Measurements from ENCODE around the gene MEX3C.

MEX3C gene

DNA sequence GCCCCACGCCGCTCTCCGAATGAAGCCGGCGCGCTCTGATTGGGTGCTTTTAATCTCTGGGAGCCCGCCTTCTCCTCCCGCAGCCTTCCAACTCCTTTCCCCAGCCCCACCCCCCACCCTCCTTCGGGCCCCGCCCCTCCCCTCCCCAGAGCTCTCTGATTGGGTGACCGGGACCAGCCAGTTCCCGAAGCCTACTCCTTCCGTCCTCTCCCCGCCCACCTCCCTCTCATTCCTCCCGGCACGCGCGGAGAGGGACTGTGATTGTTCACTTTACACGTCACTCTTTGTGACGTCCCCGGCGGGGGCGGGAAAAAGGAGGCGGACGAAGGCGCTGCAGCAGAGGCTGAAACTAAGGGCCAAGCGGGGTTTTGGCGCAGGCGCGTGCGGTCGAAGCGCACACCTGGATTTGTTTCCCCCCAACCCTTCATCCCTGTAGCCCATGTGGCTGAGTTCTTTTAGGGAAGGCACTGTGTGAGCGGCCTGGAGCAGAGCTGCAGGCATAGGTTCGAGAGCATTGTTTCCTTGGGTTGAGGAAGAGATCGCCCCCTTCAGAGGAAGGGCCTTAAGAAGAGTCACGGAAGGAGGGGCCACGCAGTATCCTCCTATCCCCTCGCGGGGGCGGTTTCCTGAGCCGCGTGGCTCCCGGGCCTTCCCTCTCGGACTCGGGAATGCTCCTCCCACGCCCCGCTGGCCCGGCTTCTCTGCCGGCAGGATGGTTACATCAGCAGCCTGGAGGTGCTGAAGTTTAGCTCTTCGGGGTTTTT lies at the start of gene MEX3C:
Gene MEX3C, minus strand, starts transcription at position 21 of the 764 bp plus-strand sequence. CDS start 361 bp downstream, outside the sequence.
- H3K4me3 ChIP-seq (ENCODE audit: low read length, poor library complexity, severe bottlenecking), result peak within 1 kb of the TSS; percentile 81
- H3K9me2 ChIP-seq (replicated peaks; ENCODE audit: low read depth, low read length), result no peaks in the 10 kb centered on the region
- peaks cover 36% of the 10 kb centered on the region for H4K20me1 ChIP-seq (ENCODE audit: insufficient read depth, low read length, poor library complexity, severe bottlenecking)
- H3K79me2 ChIP-seq (ENCODE audit: insufficient read depth, low read length), result peaks cover 40% of the 10 kb centered on the region
- H3K9ac ChIP-seq (ENCODE audit: low read depth, low read length, poor library complexity, severe bottlenecking), result peak within 1 kb of the TSS; percentile 95
- H3K36me3 ChIP-seq (ENCODE audit: insufficient read depth, low read length), result no peaks in the 10 kb centered on the region
- H2AFZ ChIP-seq (ENCODE audit: low read length), result peak within 1 kb of the TSS; percentile 96
- H3K27me3 ChIP-seq (ENCODE audit: insufficient read depth, low read length, poor library complexity, severe bottlenecking), result no peaks in the 10 kb centered on the region
- no peaks in the 10 kb centered on the region for H3K9me3 ChIP-seq (ENCODE audit: insufficient read depth, low read depth, low read length)
- TF ChIP-seq, protein P1, sequence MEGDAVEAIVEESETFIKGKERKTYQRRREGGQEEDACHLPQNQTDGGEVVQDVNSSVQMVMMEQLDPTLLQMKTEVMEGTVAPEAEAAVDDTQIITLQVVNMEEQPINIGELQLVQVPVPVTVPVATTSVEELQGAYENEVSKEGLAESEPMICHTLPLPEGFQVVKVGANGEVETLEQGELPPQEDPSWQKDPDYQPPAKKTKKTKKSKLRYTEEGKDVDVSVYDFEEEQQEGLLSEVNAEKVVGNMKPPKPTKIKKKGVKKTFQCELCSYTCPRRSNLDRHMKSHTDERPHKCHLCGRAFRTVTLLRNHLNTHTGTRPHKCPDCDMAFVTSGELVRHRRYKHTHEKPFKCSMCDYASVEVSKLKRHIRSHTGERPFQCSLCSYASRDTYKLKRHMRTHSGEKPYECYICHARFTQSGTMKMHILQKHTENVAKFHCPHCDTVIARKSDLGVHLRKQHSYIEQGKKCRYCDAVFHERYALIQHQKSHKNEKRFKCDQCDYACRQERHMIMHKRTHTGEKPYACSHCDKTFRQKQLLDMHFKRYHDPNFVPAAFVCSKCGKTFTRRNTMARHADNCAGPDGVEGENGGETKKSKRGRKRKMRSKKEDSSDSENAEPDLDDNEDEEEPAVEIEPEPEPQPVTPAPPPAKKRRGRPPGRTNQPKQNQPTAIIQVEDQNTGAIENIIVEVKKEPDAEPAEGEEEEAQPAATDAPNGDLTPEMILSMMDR (conservative IDR thresholded peaks at IDR 0.05; ENCODE audit: low read length), result peak; percentile 46
- no peak for TF ChIP-seq EZH2phosphoT487 (IDR thresholded peaks at IDR 0.05; ENCODE audit: borderline replicate concordance)
- H3K4me2 ChIP-seq (ENCODE audit: low read depth, low read length, poor library complexity, severe bottlenecking), result peak within 1 kb of the TSS; percentile 98
- H3F3A ChIP-seq (ENCODE audit: low read depth), result no peaks in the 10 kb centered on the region
- H3K4me1 ChIP-seq (ENCODE audit: insufficient read depth, low read length, poor library complexity, severe bottlenecking), result peaks cover 13% of the 10 kb centered on the region

DNA sequence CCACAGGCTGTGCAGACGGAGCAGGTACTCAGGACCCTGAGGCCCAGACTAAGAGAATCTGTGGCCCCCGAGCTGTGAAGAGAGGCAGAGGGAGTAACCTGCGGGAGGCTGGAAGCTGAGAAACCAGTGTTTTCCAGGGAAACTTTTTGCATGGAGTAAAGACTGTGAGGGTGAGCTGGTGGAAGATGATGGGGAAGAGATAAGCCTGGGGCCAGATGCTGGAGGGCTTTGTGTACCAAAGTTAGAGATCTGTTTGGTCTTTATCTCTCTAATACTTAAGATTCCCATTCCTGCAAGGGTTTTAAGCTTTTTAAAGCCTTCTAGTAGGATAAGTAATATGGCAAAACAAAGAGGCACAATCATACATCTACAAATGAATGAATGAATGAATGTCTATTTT lies 43.7 kb upstream of the MEX3C start:
- Histone ChIP-seq H3K36me3 (ENCODE audit: insufficient read depth, low read length) (no peaks in the 10 kb centered on the region), H3K4me2 (ENCODE audit: low read depth, low read length, poor library complexity, severe bottlenecking) (no peak overlapping the region), H3K9ac (ENCODE audit: low read depth, low read length, poor library complexity, severe bottlenecking) (no peak overlapping the region), H4K20me1 (ENCODE audit: insufficient read depth, low read length, poor library complexity, severe bottlenecking) (no peaks in the 10 kb centered on the region), H3K27me3 (ENCODE audit: insufficient read depth, low read length, poor library complexity, severe bottlenecking) (no peaks in the 10 kb centered on the region), H3K4me3 (ENCODE audit: low read length, poor library complexity, severe bottlenecking) (no peak overlapping the region), H3K9me2 (replicated peaks; ENCODE audit: low read depth, low read length) (no peaks in the 10 kb centered on the region), H2AFZ (ENCODE audit: low read length) (no peak overlapping the region), H3K79me2 (ENCODE audit: insufficient read depth, low read length) (no peaks in the 10 kb centered on the region), H3F3A (ENCODE audit: low read depth) (no peaks in the 10 kb centered on the region), H3K9me3 (ENCODE audit: insufficient read depth, low read depth, low read length) (no peaks in the 10 kb centered on the region), H3K4me1 (ENCODE audit: insufficient read depth, low read length, poor library complexity, severe bottlenecking) (no peaks in the 10 kb centered on the region)
- TF ChIP-seq EZH2phosphoT487 (IDR thresholded peaks at IDR 0.05; ENCODE audit: borderline replicate concordance), result no peak
- TF ChIP-seq, protein P1 (conservative IDR thresholded peaks at IDR 0.05; ENCODE audit: low read length), result no peak

DNA sequence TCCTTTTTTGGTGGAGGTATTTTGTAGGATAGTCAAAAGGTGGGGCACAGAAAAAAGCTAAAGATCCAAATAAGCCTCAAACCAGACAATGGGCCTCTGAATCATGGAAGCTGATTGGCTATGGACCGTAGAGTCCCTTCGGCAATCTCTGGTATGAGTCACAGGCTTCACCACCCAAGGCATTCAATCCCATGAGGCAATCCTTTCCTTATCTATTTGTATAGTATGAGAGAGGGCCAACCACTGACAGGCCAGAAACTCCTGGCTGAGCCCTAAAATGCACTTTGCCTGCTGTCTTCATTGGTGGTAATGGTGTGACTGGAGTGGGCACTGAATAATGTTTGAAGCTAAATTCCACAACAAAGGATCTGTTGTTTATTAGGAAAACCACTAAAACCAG lies 38.7 kb upstream of the MEX3C start:
- peaks cover 12% of the 10 kb centered on the region for H3K4me1 ChIP-seq (ENCODE audit: insufficient read depth, low read length, poor library complexity, severe bottlenecking)
- no peak overlapping the region for H2AFZ ChIP-seq (ENCODE audit: low read length)
- no peak for TF ChIP-seq EZH2phosphoT487 (IDR thresholded peaks at IDR 0.05; ENCODE audit: borderline replicate concordance)
- no peaks in the 10 kb centered on the region for H3K36me3 ChIP-seq (ENCODE audit: insufficient read depth, low read length)
- H3K4me3 ChIP-seq (ENCODE audit: low read length, poor library complexity, severe bottlenecking), result no peak overlapping the region
- no peak overlapping the region for H3K9ac ChIP-seq (ENCODE audit: low read depth, low read length, poor library complexity, severe bottlenecking)
- H3K9me3 ChIP-seq (ENCODE audit: insufficient read depth, low read depth, low read length), result no peaks in the 10 kb centered on the region
- H3K9me2 ChIP-seq (replicated peaks; ENCODE audit: low read depth, low read length), result no peaks in the 10 kb centered on the region
- H3F3A ChIP-seq (ENCODE audit: low read depth), result no peaks in the 10 kb centered on the region
- no peaks in the 10 kb centered on the region for H3K79me2 ChIP-seq (ENCODE audit: insufficient read depth, low read length)
- H4K20me1 ChIP-seq (ENCODE audit: insufficient read depth, low read length, poor library complexity, severe bottlenecking), result no peaks in the 10 kb centered on the region
- H3K27me3 ChIP-seq (ENCODE audit: insufficient read depth, low read length, poor library complexity, severe bottlenecking), result no peaks in the 10 kb centered on the region
- no peak overlapping the region for H3K4me2 ChIP-seq (ENCODE audit: low read depth, low read length, poor library complexity, severe bottlenecking)
